IMR-90 (cell line): ENCODE measurements around the gene SSR2. TPM values are rescaled to one million over a fixed set of nuclear protein-coding genes. Genes with fewer than 3 reads are reported as not detected.

ENCODE experiments used
- ATAC-seq: fragments of 200-7000 bp; cut with Tn5 transposase; 2 replicates; pipeline ENCODE4 v1.9.1; 2020; ENCODE audit warnings: low read depth, mild to moderate bottlenecking, moderate library complexity
- BruUV-seq: library from RNA; stranded (reverse); fragments of 400-500 nt; replicated peaks from 2 replicates; lab custom pipeline; 2021; lab: Mats Ljungman, UMichigan
- CTCF ChIA-PET: fragments of 300-600 bp; formaldehyde crosslinking; extraction: SDS; loops from one replicate; lab custom pipeline; 2021; ENCODE audit warnings: antibody characterized with exemption; lab: Yijun Ruan, JAX
- POLR2A ChIA-PET: fragments of 300-600 bp; sonication (Branson Sonifier 250); formaldehyde crosslinking; loops from one replicate; lab custom pipeline; 2022; ENCODE audit warnings: antibody characterized with exemption; ENCODE audit not compliant: unreplicated experiment; lab: Charles Lee
- DNase-seq: peaks from one replicate; pipeline ENCODE4 v3.0.0; 2013
- H2AFZ ChIP-seq: replicated peaks from 2 replicates; pipeline ENCODE3; 2013; ENCODE audit warnings: low read length, mild to moderate bottlenecking; ENCODE audit not compliant: poor library complexity
- H2AK5ac ChIP-seq: 2 replicates; pipeline ENCODE4 v1.6.1; 2013; ENCODE audit warnings: low read depth, low read length, inconsistent platforms
- H2AK9ac ChIP-seq: replicated peaks from 2 replicates; pipeline ENCODE3; 2013; ENCODE audit warnings: mild to moderate bottlenecking, low read depth, low read length, moderate library complexity; ENCODE audit not compliant: poor library complexity
- H2BK120ac ChIP-seq: 2 replicates; pipeline ENCODE4 v1.6.1; 2013; ENCODE audit warnings: low read depth, low read length, inconsistent platforms
- H2BK15ac ChIP-seq: 3 replicates; pipeline ENCODE4 v1.6.1; 2013; ENCODE audit warnings: low read depth, low read length, inconsistent platforms
- H2BK20ac ChIP-seq: 2 replicates; pipeline ENCODE4 v1.6.1; 2013; ENCODE audit warnings: low read depth, mild to moderate bottlenecking, inconsistent platforms, low read length, moderate library complexity
- H2BK5ac ChIP-seq: 2 replicates; pipeline ENCODE4 v1.6.1; 2013; ENCODE audit warnings: mild to moderate bottlenecking, low read depth, low read length, inconsistent platforms; ENCODE audit not compliant: poor library complexity, severe bottlenecking
- H3K14ac ChIP-seq: replicated peaks from 2 replicates; pipeline ENCODE4 v1.6.1; 2013; ENCODE audit warnings: low read depth, low read length, inconsistent platforms
- H3K18ac ChIP-seq: 2 replicates; pipeline ENCODE4 v1.6.1; 2013; ENCODE audit warnings: low read depth, low read length, control low read depth
- H3K23ac ChIP-seq: 2 replicates; pipeline ENCODE4 v1.6.1; 2013; ENCODE audit warnings: low read depth, low read length, inconsistent platforms
- H3K27ac ChIP-seq: 2 replicates; pipeline ENCODE4 v1.5.1; 2013; ENCODE audit warnings: mild to moderate bottlenecking, control low read depth, low read length; ENCODE audit not compliant: insufficient read depth
- H3K27me3 ChIP-seq: 2 replicates; pipeline ENCODE4 v1.6.1; 2013; ENCODE audit warnings: low read length; ENCODE audit not compliant: control insufficient read depth, insufficient read depth
- H3K36me3 ChIP-seq: 2 replicates; pipeline ENCODE4 v1.6.1; 2013; ENCODE audit warnings: low read length, mixed read lengths; ENCODE audit not compliant: control insufficient read depth, insufficient read depth
- H3K4ac ChIP-seq: 2 replicates; pipeline ENCODE4 v1.6.1; 2013; ENCODE audit warnings: low read depth, low read length, inconsistent platforms
- H3K4me1 ChIP-seq: 2 replicates; pipeline ENCODE4 v1.6.1; 2013; ENCODE audit warnings: low read length, mixed read lengths; ENCODE audit not compliant: control insufficient read depth, insufficient read depth
- H3K4me2 ChIP-seq: 2 replicates; pipeline ENCODE4 v1.6.1; 2013; ENCODE audit warnings: low read depth, mild to moderate bottlenecking, control low read depth, low read length, moderate library complexity
- H3K4me3 ChIP-seq: 2 replicates; pipeline ENCODE4 v1.5.1; 2013; ENCODE audit warnings: low read depth, mild to moderate bottlenecking, control low read depth, low read length, moderate library complexity; ENCODE audit not compliant: insufficient read depth
- H3K56ac ChIP-seq: 2 replicates; pipeline ENCODE4 v1.6.1; 2013; ENCODE audit warnings: low read length, inconsistent platforms; ENCODE audit not compliant: insufficient read depth; ENCODE audit errors: extremely low read depth
- H3K79me1 ChIP-seq, 2 experiments: 2 replicates each; pipeline ENCODE4 v1.6.1; 2013; ENCODE audit warnings: low read length in 2 of 2, inconsistent platforms in 1 of 2, low read depth in 1 of 2
- H3K9ac ChIP-seq: 2 replicates; pipeline ENCODE4 v1.6.1; 2013; ENCODE audit warnings: low read depth, low read length, control low read depth
- H3K9me1 ChIP-seq: 2 replicates; pipeline ENCODE4 v1.6.1; 2013; ENCODE audit warnings: low read length, inconsistent platforms; ENCODE audit not compliant: insufficient read depth
- H3K9me3 ChIP-seq: 2 replicates; pipeline ENCODE4 v1.6.1; 2013; ENCODE audit warnings: low read length; ENCODE audit not compliant: control insufficient read depth, insufficient read depth
- H4K20me1 ChIP-seq: 2 replicates; pipeline ENCODE4 v1.6.1; 2013; ENCODE audit warnings: low read length, inconsistent platforms; ENCODE audit not compliant: insufficient read depth
- H4K5ac ChIP-seq: 2 replicates; pipeline ENCODE4 v1.6.1; 2013; ENCODE audit warnings: mild to moderate bottlenecking, low read depth, low read length, control low read depth
- H4K8ac ChIP-seq, 2 experiments: 2 replicates each; pipeline ENCODE4 v1.6.1; 2013; ENCODE audit warnings: low read depth in 2 of 2, low read length in 2 of 2, control low read depth in 1 of 2, inconsistent platforms in 1 of 2
- H4K91ac ChIP-seq: 2 replicates; pipeline ENCODE4 v1.6.1; 2013; ENCODE audit warnings: low read depth, low read length, inconsistent platforms; ENCODE audit not compliant: insufficient read depth
- BHLHE40 ChIP-seq: fragments of 150-350 bp; IDR thresholded peaks from 2 replicates; pipeline ENCODE4 v1.6.1; 2016; ENCODE audit warnings: mild to moderate bottlenecking, low read depth, low read length
- CEBPB ChIP-seq: IDR thresholded peaks from 2 replicates; pipeline ENCODE4 v1.6.1; 2012; ENCODE audit warnings: low read depth, low read length, improper control_type of control experiment
- CHD1 ChIP-seq: IDR thresholded peaks from 2 replicates; pipeline ENCODE4 v1.6.1; 2012; ENCODE audit warnings: low read depth, low read length, improper control_type of control experiment
- FOS ChIP-seq: fragments of 150-350 bp; IDR thresholded peaks from 2 replicates; pipeline ENCODE4 v1.6.1; 2016; ENCODE audit warnings: low read depth, low read length
- MAFK ChIP-seq: IDR thresholded peaks from 2 replicates; pipeline ENCODE4 v1.6.1; 2012; ENCODE audit warnings: low read depth, low read length, improper control_type of control experiment
- MAZ ChIP-seq: IDR thresholded peaks from 2 replicates; pipeline ENCODE4 v1.6.1; 2012; ENCODE audit warnings: low read depth, mild to moderate bottlenecking, low read length, improper control_type of control experiment, moderate library complexity, borderline replicate concordance
- MXI1 ChIP-seq: IDR thresholded peaks from 2 replicates; pipeline ENCODE4 v1.6.1; 2012; ENCODE audit warnings: low read depth, mild to moderate bottlenecking, low read length, moderate library complexity, borderline replicate concordance
- NFE2L2 ChIP-seq: fragments of 150-350 bp; IDR thresholded peaks from 2 replicates; pipeline ENCODE4 v1.6.1; 2016; ENCODE audit warnings: low read depth, mild to moderate bottlenecking, low read length
- POLR2A ChIP-seq: IDR thresholded peaks from 2 replicates; pipeline ENCODE4 v1.6.1; 2012; ENCODE audit warnings: mild to moderate bottlenecking, low read depth, low read length
- RAD21 ChIP-seq: IDR thresholded peaks from 2 replicates; pipeline ENCODE4 v1.6.1; 2012; ENCODE audit warnings: low read length, improper control_type of control experiment
- RCOR1 ChIP-seq: IDR thresholded peaks from 2 replicates; pipeline ENCODE4 v1.6.1; 2012; ENCODE audit warnings: mild to moderate bottlenecking, low read length, improper control_type of control experiment; ENCODE audit not compliant: insufficient replicate concordance
- RFX5 ChIP-seq: IDR thresholded peaks from 2 replicates; pipeline ENCODE4 v1.8.0; 2012; ENCODE audit warnings: low read depth, mild to moderate bottlenecking, low read length, moderate library complexity
- SMC3 ChIP-seq: fragments of 150-350 bp; IDR thresholded peaks from 2 replicates; pipeline ENCODE4 v1.6.1; 2016; ENCODE audit warnings: low read depth, mild to moderate bottlenecking, antibody characterized with exemption, low read length, moderate library complexity
- WGBS, 2 experiments: methylation state at CpG; one replicate each; pipeline versions ENCODE4 v1.1.5 to v1.1.7; 2013; ENCODE audit warnings: missing lambda C conversion rate in 2 of 2; ENCODE audit not compliant: insufficient read length in 1 of 2; ENCODE audit errors: extremely low coverage in 2 of 2; 5-methylcytosine and 5-hydroxymethylcytosine counted together
- dilution Hi-C: fragments of 300-500 bp; cut with HindIII; formaldehyde crosslinking; loops from one replicate; pipeline ENCODE4 v1.14.3; 2018; ENCODE audit warnings: low sequenced_read_pairs; ENCODE audit not compliant: unreplicated experiment
- in situ Hi-C: fragments of 300-500 bp; cut with MboI; formaldehyde crosslinking; loops from 3 replicates; pipeline ENCODE4 v1.14.3; 2019; ENCODE audit warnings: low sequenced_read_pairs, inconsistent platforms, mixed read lengths
- intact Hi-C: fragments of 100-400 bp; cut with micrococcal nuclease; formaldehyde crosslinking; loops from 2 replicates; pipeline ENCODE4 v1.10.0; 2022
- polyA plus RNA-seq, 3 experiments: library from polyadenylated mRNA; depleted of rRNA; stranded (reverse); fragments of >200 nt; gene quantifications; 2 replicates each; pipeline ENCODE4 v1.2.3, GENCODE V29; 2012; ENCODE audit warnings: low replicate concordance in 1 of 3
- total RNA-seq: library from RNA; depleted of rRNA; stranded (reverse); fragments of >200 nt; gene quantifications from 2 replicates; pipeline ENCODE4 v1.2.3, GENCODE V29; 2012
- TF ChIP-seq, protein P1 (sequence below): fragments of 150-350 bp; IDR thresholded peaks from 2 replicates; pipeline ENCODE4 v1.6.1; 2016; ENCODE audit warnings: low read depth, mild to moderate bottlenecking, low read length, moderate library complexity, borderline replicate concordance
- TF ChIP-seq, protein P2 (sequence below): fragments of 150-350 bp; IDR thresholded peaks from 2 replicates; pipeline ENCODE4 v1.6.1; 2017; ENCODE audit warnings: mild to moderate bottlenecking, antibody characterized with exemption, low read length, low read depth

The SSR2 gene
- total and polyA plus RNA-seq, 2 of the 4 experiments (the other 2 are of a cell fraction) = 553 to 1,264 TPM

- peak overlapping the region; percentile 94 for H4K91ac ChIP-seq
- BruUV-seq = no TSS peak
- H3K4me2 ChIP-seq = peak overlapping the region; percentile 98
- peaks cover 17% of the 10 kb centered on the region for H3K36me3 ChIP-seq
- in situ Hi-C loops (no loop called here), intact Hi-C loops (loop anchor here (5.0 kb wide), 1 partner anchor 34 kb away; the partner anchor contains the start of gene RXFP4), dilution Hi-C loops (no loop called here)
- peak overlapping the region; percentile 95 for H2AK9ac ChIP-seq
- no peaks in the 10 kb centered on the region for H3K27me3 ChIP-seq
- H3K4me1 ChIP-seq = peaks cover 45% of the 10 kb centered on the region
- H3K9me1 ChIP-seq = peaks cover 43% of the 10 kb centered on the region
- H3K56ac ChIP-seq = peak overlapping the region; percentile 79
- CTCF ChIA-PET = interaction anchor here (0.7 kb wide), 1 partner anchor 8 kb away, joined by 6 read pairs; no protein-coding TSS in a partner anchor
- POLR2A ChIA-PET = interaction anchor here (0.6 to 1.4 kb wide), 2 partner anchors 9 to 218 kb away, joined by 3 read pairs; partner anchors contain the start of gene SLC25A44
- H3K4ac ChIP-seq = peak overlapping the region; percentile 92
- H3K79me1 ChIP-seq = peaks cover 4 to 77% of the 10 kb centered on the region in 2 experiments; a peak in 3 of 4 replicates
- ATAC-seq (peak; percentile 8), DNase-seq (peak; percentile 75)
- H2BK120ac ChIP-seq = peak overlapping the region; percentile 76
- no peak overlapping the region for H2AFZ ChIP-seq
- H3K9ac ChIP-seq = peak overlapping the region; percentile 87
- H2BK5ac ChIP-seq = peak overlapping the region; percentile 93
- H3K23ac ChIP-seq = peak overlapping the region; percentile 97
- no peaks in the 10 kb centered on the region for H3K9me3 ChIP-seq
- H4K20me1 ChIP-seq = peaks cover 63% of the 10 kb centered on the region
- peak overlapping the region; percentile 81; the same call in 1 of the 3 replicates for H2BK15ac ChIP-seq
- H3K18ac ChIP-seq = peak overlapping the region; percentile 91
- peak overlapping the region; percentile 70 to 82; a peak in 3 of 4 replicates for H4K8ac ChIP-seq
- H2BK20ac ChIP-seq = 0 out of 2 replicates have a peak overlapping the region, but pooled peaks have one; percentile 9
- H3K27ac ChIP-seq = peak overlapping the region; percentile 99
- H2AK5ac ChIP-seq = peak overlapping the region; percentile 86
- WGBS, 2 experiments = 0% methylated on average over 2 of the region's 14 CpGs; no CpG with 5 or more reads in 1 of the 2 experiments
- H3K14ac ChIP-seq = peak overlapping the region; percentile 94
- H3K4me3 ChIP-seq = peak overlapping the region; percentile 94
- H4K5ac ChIP-seq = peak overlapping the region; percentile 58
- TF ChIP-seq MAFK (no peak), FOS (no peak), CHD1 (no peak), RCOR1 (no peak), RAD21 (no peak), BHLHE40 (no peak), CEBPB (no peak), POLR2A (no peak; the same call in 1 of the 2 replicates), MAZ (no peak), MXI1 (no peak), SMC3 (no peak), NFE2L2 (no peak), RFX5 (no peak)
- TF ChIP-seq, protein P1, sequence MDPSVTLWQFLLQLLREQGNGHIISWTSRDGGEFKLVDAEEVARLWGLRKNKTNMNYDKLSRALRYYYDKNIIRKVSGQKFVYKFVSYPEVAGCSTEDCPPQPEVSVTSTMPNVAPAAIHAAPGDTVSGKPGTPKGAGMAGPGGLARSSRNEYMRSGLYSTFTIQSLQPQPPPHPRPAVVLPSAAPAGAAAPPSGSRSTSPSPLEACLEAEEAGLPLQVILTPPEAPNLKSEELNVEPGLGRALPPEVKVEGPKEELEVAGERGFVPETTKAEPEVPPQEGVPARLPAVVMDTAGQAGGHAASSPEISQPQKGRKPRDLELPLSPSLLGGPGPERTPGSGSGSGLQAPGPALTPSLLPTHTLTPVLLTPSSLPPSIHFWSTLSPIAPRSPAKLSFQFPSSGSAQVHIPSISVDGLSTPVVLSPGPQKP = no peak
- TF ChIP-seq, protein P2, sequence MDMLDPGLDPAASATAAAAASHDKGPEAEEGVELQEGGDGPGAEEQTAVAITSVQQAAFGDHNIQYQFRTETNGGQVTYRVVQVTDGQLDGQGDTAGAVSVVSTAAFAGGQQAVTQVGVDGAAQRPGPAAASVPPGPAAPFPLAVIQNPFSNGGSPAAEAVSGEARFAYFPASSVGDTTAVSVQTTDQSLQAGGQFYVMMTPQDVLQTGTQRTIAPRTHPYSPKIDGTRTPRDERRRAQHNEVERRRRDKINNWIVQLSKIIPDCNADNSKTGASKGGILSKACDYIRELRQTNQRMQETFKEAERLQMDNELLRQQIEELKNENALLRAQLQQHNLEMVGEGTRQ = no peak
These were observed 44.5 kb downstream of the SSR2 start for GRCh38 chr1:155976062-155976912.
